HL-60 (cell line): ENCODE measurements around the gene PKP3.

Experiments used
- POLR2AphosphoS5 ChIP-seq: IDR thresholded peaks from 2 replicates; pipeline ENCODE4 v1.6.1; 2012; ENCODE audit warnings: low read depth
- SPI1 ChIP-seq: IDR thresholded peaks from 2 replicates; pipeline ENCODE4 v1.6.1; 2012; ENCODE audit warnings: low read depth, mild to moderate bottlenecking, borderline replicate concordance
- TF ChIP-seq, protein P1 (sequence below): IDR thresholded peaks from one replicate; pipeline ENCODE4 v1.5.1; 2011; ENCODE audit warnings: low read length, control low read depth, inconsistent platforms; ENCODE audit not compliant: insufficient read depth
- TF ChIP-seq, protein P2 (sequence below): IDR thresholded peaks from 2 replicates; pipeline ENCODE4 v1.6.1; 2012; ENCODE audit warnings: low read depth; ENCODE audit not compliant: insufficient replicate concordance

DNA sequence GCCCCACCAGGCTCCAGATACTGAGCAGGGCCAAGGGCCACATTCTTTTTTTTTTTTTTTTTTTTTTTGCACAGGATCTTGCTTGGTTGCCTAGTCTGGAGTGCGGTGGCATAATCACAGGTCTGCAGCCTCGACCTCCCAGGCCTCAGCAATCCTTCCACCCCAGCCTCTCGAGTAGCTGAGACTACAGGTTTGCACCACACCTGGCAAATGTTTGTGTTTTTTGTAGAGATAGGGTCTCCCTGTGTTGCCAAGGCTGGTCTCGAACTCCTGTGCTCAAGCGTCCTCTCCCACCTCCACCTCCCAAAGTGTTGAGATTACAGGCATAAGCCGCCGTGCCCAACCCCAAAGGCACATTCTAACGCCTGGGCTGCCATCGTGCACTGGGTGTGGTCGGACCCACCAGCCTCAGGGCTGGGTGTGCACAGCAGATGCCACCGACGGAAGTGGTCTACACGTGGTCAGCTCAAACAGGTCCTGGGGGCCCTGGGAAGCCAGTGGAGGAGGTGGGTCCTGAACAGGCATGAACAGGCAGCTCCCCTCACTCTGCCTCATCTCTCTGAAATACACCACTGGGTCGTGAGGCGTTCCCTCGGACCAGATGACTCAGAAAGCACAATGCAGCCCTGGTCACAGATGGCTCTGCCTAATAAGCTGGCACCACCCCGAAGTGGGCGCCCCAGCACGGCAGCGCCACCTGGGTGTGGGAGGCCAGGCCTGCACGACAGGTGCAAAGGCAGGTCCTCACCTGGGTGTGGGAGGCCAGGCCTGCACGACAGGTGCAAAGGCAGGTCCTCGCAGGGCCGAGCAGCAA is 29.9 kb upstream of the PKP3 start:
- TF ChIP-seq POLR2AphosphoS5 (no peak), SPI1 (no peak)
- TF ChIP-seq, protein P1, sequence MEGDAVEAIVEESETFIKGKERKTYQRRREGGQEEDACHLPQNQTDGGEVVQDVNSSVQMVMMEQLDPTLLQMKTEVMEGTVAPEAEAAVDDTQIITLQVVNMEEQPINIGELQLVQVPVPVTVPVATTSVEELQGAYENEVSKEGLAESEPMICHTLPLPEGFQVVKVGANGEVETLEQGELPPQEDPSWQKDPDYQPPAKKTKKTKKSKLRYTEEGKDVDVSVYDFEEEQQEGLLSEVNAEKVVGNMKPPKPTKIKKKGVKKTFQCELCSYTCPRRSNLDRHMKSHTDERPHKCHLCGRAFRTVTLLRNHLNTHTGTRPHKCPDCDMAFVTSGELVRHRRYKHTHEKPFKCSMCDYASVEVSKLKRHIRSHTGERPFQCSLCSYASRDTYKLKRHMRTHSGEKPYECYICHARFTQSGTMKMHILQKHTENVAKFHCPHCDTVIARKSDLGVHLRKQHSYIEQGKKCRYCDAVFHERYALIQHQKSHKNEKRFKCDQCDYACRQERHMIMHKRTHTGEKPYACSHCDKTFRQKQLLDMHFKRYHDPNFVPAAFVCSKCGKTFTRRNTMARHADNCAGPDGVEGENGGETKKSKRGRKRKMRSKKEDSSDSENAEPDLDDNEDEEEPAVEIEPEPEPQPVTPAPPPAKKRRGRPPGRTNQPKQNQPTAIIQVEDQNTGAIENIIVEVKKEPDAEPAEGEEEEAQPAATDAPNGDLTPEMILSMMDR = no peak
- TF ChIP-seq, protein P2, sequence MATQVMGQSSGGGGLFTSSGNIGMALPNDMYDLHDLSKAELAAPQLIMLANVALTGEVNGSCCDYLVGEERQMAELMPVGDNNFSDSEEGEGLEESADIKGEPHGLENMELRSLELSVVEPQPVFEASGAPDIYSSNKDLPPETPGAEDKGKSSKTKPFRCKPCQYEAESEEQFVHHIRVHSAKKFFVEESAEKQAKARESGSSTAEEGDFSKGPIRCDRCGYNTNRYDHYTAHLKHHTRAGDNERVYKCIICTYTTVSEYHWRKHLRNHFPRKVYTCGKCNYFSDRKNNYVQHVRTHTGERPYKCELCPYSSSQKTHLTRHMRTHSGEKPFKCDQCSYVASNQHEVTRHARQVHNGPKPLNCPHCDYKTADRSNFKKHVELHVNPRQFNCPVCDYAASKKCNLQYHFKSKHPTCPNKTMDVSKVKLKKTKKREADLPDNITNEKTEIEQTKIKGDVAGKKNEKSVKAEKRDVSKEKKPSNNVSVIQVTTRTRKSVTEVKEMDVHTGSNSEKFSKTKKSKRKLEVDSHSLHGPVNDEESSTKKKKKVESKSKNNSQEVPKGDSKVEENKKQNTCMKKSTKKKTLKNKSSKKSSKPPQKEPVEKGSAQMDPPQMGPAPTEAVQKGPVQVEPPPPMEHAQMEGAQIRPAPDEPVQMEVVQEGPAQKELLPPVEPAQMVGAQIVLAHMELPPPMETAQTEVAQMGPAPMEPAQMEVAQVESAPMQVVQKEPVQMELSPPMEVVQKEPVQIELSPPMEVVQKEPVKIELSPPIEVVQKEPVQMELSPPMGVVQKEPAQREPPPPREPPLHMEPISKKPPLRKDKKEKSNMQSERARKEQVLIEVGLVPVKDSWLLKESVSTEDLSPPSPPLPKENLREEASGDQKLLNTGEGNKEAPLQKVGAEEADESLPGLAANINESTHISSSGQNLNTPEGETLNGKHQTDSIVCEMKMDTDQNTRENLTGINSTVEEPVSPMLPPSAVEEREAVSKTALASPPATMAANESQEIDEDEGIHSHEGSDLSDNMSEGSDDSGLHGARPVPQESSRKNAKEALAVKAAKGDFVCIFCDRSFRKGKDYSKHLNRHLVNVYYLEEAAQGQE = no peak
